Mucosa of rectum (tissue), 2 donors: ENCODE results near the gene SYNE2.
A peak's percentile ranks its signal among the peaks of the same experiment; 100 is the strongest.
"Not testable (repeated sequence)": the region's sequence is repeated elsewhere in the genome, so short reads cannot be mapped to it uniquely, and the experiment has no call there.

Experiments
- H3K27ac ChIP-seq, 2 donors: one replicate each; pipeline ENCODE4 v1.7.0; 2013; ENCODE audit warnings: inconsistent platforms in 2 of 2, low read depth in 2 of 2, low read length in 2 of 2
- H3K27me3 ChIP-seq, 2 donors: one replicate each; pipeline ENCODE4 v1.7.0; 2013; ENCODE audit warnings: low read length in 2 of 2; ENCODE audit not compliant: control insufficient read depth in 2 of 2, insufficient read depth in 2 of 2
- H3K36me3 ChIP-seq, 2 donors: one replicate each; pipeline ENCODE4 v1.7.0; 2013; ENCODE audit warnings: low read length in 2 of 2; ENCODE audit not compliant: control insufficient read depth in 2 of 2, insufficient read depth in 2 of 2
- H3K4me1 ChIP-seq, 2 donors: one replicate each; pipeline ENCODE4 v1.7.0; 2013; ENCODE audit warnings: low read length in 2 of 2, mild to moderate bottlenecking in 1 of 2; ENCODE audit not compliant: control insufficient read depth in 2 of 2, insufficient read depth in 2 of 2
- H3K4me3 ChIP-seq, 2 donors: one replicate each; pipeline ENCODE4 v1.7.0; 2013; ENCODE audit warnings: low read length in 2 of 2
- H3K9ac ChIP-seq, 2 donors: one replicate each; pipeline ENCODE4 v1.7.0; 2013; ENCODE audit warnings: low read length in 2 of 2, low read depth in 1 of 2, mild to moderate bottlenecking in 1 of 2
- H3K9me3 ChIP-seq, 2 donors: one replicate each; pipeline ENCODE4 v1.7.0; 2013; ENCODE audit warnings: low read length in 2 of 2; ENCODE audit not compliant: control insufficient read depth in 2 of 2
- donor health status: healthy.
- donor health status: Normal muscosa, but diverticular disease.

The SYNE2 gene

DNA sequence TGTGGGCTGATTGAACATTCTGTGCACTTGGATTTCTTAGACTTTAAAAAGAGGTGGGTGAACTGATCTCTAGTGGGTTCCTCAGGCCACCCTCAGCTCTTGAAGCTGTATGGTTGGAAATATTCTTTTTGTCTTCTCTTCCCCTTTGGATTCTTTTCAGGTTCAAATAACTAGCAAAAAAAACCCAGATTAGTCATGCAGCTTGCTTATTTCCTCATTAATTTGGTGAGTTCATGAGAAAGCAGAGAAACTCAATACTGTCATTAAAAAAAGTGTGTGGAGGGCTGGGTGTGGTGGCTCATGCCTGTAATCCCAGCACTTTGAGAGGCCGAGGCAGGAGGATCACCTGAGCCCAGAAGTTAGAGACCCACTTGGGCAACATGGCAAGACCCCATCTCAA lies 258.0 kb downstream of the SYNE2 start:
- no peaks in the 10 kb centered on the region for H3K9me3 ChIP-seq
- H3K9ac ChIP-seq, result no peak overlapping the region
- H3K4me3 ChIP-seq, result no peak overlapping the region
- H3K4me1 ChIP-seq, result peaks cover 5 to 19% of the 10 kb centered on the region in 2 donors
- no peak overlapping the region for H3K27ac ChIP-seq
- H3K36me3 ChIP-seq, result peaks cover 23 to 26% of the 10 kb centered on the region in 2 donors
- no peaks in the 10 kb centered on the region for H3K27me3 ChIP-seq

DNA sequence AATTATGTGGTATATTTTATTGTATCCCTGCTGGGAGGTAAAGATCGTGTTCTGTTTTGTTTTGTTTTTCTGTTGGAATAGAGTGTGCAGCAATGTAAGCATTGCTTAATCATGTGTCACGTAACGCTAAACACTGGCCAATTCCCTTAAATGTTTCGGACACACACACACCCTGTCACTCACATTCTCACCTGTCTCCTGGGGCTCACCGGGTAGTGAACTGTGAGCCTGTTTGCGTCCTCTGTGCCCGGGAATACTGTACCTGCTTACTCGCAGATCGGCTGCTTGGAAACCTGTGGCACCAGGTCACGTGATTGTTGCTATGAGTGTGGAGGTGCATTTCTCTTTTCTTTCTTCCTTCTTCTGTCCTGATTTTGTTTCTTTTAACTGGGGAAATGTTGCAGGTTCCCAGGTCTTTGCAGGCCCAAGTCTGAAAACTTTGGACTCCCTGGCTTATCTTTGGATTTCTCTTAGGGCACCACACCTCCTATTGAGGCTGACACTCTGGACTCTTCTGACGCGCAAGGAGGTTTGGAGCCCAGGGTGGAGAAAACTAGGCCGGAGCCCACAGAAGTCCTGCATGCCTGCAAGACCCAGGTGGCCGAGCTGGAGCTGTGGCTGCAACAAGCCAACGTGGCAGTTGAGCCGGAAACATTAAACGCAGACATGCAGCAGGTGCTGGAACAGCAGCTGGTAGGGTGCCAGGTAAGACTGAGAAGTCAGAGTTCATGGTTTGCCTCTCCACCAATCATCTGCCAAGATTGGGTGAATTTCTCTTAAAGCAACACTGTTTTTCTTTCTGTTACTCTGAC lies 260.3 kb downstream of the SYNE2 start:
- no peaks in the 10 kb centered on the region for H3K9me3 ChIP-seq
- peak overlapping the region; percentile 61 to 76 for H3K27ac ChIP-seq
- peaks cover 16 to 19% of the 10 kb centered on the region in 2 donors for H3K36me3 ChIP-seq
- H3K9ac ChIP-seq, result peak overlapping the region; percentile 3 to 36
- peak overlapping the region; percentile 22 to 53 for H3K4me3 ChIP-seq
- no peaks in the 10 kb centered on the region for H3K27me3 ChIP-seq
- H3K4me1 ChIP-seq, result peaks cover 5 to 19% of the 10 kb centered on the region in 2 donors

DNA sequence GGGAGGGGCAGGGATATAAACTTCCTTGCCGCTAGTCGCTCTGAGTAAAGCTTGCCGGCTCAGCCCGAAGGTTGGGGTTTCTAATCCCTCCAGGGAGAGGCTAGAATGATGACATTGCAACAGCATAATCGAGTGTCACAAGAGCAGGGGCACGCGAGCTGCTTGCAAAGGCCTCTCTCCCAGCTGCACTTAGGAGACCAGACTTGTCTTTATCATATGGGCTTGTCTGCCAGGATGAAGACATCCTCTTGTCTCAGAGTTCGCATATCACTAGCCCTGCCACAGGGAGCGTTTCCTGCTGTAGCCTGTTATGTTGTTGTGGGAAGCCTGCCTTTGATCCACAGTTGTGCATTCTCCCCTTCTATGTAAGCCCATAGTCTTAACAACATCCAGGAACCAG lies 261.4 kb downstream of the SYNE2 start:
- H3K4me1 ChIP-seq, result peaks cover 5 to 19% of the 10 kb centered on the region in 2 donors
- no peaks in the 10 kb centered on the region for H3K27me3 ChIP-seq
- H3K27ac ChIP-seq, result no peak overlapping the region
- H3K4me3 ChIP-seq, result no peak overlapping the region
- H3K36me3 ChIP-seq, result peaks cover 17 to 18% of the 10 kb centered on the region in 2 donors
- H3K9me3 ChIP-seq, result no peaks in the 10 kb centered on the region
- no peak overlapping the region for H3K9ac ChIP-seq

DNA sequence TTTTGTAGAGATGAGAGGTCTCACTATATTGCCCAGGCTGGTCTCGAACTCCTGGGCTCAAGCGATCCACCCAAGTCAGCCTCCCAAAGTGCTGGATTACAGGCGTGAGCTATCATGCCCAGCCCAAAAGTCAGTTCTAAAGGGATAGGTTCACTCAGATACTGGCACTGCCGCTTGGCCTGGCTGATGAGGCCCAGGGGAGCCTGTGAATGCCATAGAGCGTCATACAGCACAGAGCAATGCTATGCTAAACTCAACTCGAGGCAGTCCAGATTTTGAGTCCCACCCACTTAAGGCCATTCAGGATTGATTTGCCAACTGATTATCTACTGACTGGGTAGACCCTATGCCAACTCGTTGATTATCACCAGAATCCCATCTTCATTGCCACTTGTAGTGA lies 262.0 kb downstream of the SYNE2 start:
- no peaks in the 10 kb centered on the region for H3K27me3 ChIP-seq
- H3K9me3 ChIP-seq, result no peaks in the 10 kb centered on the region
- H3K27ac ChIP-seq, result no peak overlapping the region
- H3K4me3 ChIP-seq, result no peak overlapping the region
- H3K4me1 ChIP-seq, result peaks cover 5 to 19% of the 10 kb centered on the region in 2 donors
- H3K36me3 ChIP-seq, result peaks cover 23% of the 10 kb centered on the region in 2 donors
- no peak overlapping the region for H3K9ac ChIP-seq

DNA sequence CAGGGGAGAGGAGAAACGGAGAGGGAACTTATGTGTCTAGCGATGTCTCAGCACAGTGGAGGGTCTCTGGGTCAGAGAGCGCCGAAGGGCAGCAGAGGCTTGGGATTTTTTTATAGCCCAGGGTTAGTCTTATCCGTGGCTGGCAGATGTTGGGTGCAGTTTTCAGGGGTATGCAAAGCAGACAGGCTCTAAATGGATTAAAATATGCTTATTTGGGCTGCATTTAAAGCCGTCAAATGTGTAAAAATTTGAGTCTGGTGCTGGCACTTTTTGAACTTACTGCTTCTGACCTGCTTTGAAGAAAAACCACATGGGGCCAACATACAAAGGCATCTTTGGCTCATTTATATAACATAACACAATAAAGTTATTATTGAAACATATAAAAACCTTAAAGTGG lies 262.6 kb downstream of the SYNE2 start:
- no peak overlapping the region for H3K4me3 ChIP-seq
- no peaks in the 10 kb centered on the region for H3K9me3 ChIP-seq
- H3K4me1 ChIP-seq, result peaks cover 5 to 19% of the 10 kb centered on the region in 2 donors
- H3K9ac ChIP-seq, result no peak overlapping the region
- H3K36me3 ChIP-seq, result peaks cover 18 to 23% of the 10 kb centered on the region in 2 donors
- H3K27ac ChIP-seq, result no peak overlapping the region
- no peaks in the 10 kb centered on the region for H3K27me3 ChIP-seq

DNA sequence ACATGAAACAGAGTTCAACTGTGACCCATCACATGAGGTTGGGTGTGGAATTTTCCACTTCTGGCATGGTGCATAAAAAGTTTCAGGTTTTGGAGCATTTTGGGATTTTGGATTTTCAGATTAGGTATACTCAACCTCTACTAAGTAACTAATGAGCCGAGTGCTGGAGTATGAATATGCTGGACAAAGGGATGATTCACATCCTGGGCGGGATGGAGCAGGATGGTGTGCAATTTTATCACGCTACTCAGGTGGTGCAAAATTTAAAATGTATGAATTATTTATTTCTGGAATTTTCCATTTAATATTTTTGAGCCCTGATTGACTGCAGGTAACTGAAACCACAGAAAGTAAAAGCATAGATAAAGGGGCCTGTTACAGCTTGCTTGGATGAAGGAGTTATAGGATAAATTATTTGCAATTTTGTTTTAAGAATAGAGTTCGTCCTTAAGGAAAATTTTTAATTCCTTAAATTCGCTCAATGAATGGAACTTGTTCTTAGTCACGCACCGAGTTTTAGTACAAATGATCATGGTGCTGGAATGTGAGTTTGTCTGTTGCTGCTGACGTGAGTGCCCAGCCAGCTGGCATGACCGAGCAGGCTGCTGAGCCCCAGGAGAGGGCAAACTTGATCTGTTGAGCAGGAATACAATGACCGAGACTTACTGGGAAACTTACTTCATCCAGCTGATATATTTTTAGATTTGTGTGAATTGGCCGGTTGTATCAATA lies 265.0 kb downstream of the SYNE2 start:
- Histone ChIP-seq H3K9me3 (no peaks in the 10 kb centered on the region), H3K36me3 (peaks cover 33 to 41% of the 10 kb centered on the region in 2 donors), H3K4me1 (peaks cover 5 to 12% of the 10 kb centered on the region in 2 donors), H3K27me3 (no peaks in the 10 kb centered on the region), H3K9ac (no peak overlapping the region), H3K4me3 (no peak overlapping the region), H3K27ac (no peak overlapping the region)

DNA sequence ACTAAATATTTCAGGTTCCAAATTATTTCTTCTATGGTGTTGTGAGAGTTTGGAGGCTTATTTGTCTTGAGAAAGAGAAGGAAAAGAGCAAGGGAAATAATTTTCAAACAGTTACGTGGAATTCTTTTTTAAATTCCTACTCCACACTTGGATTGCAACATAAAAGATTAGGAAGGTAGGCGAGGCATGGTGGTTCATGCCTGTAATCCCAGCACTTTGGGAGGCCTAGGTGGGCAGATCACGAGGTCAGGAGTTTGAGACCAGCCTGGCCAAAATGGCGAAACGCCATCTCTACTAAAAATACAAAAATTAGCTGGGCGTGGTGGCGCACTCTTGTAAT lies 265.6 kb downstream of the SYNE2 start:
- H3K4me1 ChIP-seq, H3K4me3 ChIP-seq, H3K9ac ChIP-seq, H3K9me3 ChIP-seq, H3K27me3 ChIP-seq, H3K27ac ChIP-seq: not testable (repeated sequence)
- H3K36me3 ChIP-seq, result peaks cover 37 to 46% of the 10 kb centered on the region in 2 donors

DNA sequence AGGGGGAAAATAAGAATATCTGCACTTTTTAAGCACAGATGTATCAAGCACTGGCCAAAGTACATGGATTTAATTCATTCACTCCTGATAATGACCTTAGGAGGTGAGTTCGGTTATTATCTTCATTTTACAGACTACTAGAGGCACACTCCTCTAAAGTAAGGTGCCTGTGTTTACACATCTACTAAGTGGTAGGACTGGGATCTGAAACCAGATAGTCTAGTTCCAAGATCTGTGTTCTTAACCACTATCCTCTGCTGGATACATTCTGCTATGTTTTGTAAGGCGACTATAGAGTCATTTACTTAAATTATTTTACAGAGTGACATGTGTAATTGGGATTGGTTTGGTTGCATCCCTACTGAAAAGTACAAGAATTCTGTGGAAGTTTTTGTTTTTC lies 266.1 kb downstream of the SYNE2 start:
- Histone ChIP-seq H3K9ac (no peak overlapping the region), H3K27ac (no peak overlapping the region), H3K36me3 (peaks cover 39 to 47% of the 10 kb centered on the region in 2 donors)

DNA sequence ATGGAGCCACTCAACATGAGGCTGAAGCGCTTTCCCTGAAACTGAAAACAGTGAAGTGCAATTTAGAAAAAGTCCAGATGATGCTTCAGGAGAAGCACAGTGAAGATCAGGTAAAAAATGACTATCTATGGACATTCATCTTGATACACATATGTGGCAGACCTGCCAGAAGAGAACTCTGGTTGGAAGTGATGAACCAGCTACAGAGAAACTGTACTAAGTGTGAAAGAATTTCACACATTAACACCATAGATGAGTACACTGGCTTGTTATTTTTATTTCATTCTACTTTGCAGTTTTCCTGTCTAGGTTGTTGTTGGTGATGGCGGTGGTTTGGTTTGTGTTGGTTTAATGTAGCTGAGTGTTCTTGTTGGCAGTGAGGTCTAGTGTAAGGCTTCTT lies 266.7 kb downstream of the SYNE2 start:
- H3K27ac ChIP-seq, result no peak overlapping the region
- H3K27me3 ChIP-seq, result no peaks in the 10 kb centered on the region
- no peaks in the 10 kb centered on the region for H3K9me3 ChIP-seq
- H3K36me3 ChIP-seq, result peaks cover 39 to 44% of the 10 kb centered on the region in 2 donors
- H3K4me3 ChIP-seq, result no peak overlapping the region
- H3K9ac ChIP-seq, result no peak overlapping the region
- H3K4me1 ChIP-seq, result no peaks in the 10 kb centered on the region

More for the DNA sequence above, 266.1 kb downstream of the SYNE2 start:
- no peaks in the 10 kb centered on the region for H3K27me3 ChIP-seq
- no peaks in the 10 kb centered on the region for H3K9me3 ChIP-seq
- peaks cover 5% of the 10 kb centered on the region in 2 donors for H3K4me1 ChIP-seq
- H3K4me3 ChIP-seq, result no peak overlapping the region

DNA sequence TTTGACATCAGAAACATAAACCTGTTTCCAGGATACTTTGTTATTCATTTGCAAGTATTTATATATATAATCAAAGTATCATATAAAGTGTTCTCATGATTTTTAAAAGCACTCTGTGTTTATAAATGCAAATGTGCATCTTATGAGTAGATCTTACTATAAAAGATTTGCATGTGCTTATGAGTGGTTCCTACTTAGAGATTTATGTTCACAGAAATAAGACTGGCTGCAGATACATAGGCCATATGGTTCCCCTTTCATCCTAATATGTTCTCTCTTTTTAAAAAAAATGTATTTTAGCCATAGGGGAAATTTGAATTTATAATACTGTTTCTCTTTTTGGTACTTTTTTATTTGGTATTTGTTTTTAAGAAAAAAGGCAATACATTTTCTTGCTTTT lies 267.2 kb downstream of the SYNE2 start:
- Histone ChIP-seq H3K4me1 (no peaks in the 10 kb centered on the region), H3K27me3 (no peaks in the 10 kb centered on the region), H3K36me3 (peaks cover 38 to 42% of the 10 kb centered on the region in 2 donors), H3K9ac (no peak overlapping the region), H3K9me3 (no peaks in the 10 kb centered on the region), H3K27ac (no peak overlapping the region), H3K4me3 (no peak overlapping the region)
